ENCODE results near the gene PDIA3. TPM values are rescaled to one million over a fixed set of nuclear protein-coding genes. Genes with fewer than 3 reads are reported as not detected.

PDIA3 gene
- total and polyA plus RNA-seq, 2 of the 13 experiments (the other 11 are each of a cell fraction or from before 2014, with no cell fraction given): 238 to 433 TPM

DNA sequence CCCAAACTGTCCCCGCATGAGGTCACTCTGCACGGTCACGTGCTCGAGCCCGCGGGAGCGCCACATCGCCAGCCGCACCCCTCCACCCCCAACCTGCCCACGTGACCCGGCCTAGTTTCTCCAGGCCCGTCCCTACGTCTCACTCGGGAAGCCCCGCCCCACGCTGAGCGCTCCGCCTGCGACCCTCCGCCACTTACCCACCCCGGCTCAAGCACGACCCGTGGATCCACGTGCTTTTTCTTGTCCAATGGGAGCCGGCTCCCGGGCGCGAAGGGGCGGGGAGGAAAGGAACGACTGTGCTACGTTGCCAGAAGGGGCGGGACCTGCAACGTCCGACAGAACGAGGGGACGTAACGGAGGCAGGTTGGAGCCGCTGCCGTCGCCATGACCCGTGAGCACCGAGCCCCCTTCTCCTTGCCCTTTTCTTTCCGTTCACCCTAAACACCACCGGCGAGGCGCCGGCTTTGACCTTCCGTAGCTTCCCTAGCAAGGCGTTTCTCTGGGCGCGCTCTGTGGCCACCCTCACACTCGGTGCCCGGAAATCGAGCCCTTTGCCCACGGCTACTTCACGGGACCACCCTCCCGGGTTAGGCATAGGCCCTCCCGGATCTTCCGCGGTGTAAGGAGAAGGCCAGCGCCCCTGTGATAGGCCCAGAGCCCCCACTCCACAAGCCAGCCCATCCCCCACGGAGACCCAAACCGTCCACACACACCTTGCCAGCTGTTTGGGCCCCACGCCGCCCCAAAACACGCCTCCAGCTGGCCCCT is 45.9 kb downstream of the PDIA3 start, which contains the start of gene SERF2 (continued):
- TF ChIP-seq RBM39 (IDR thresholded peaks at IDR 0.05; ENCODE audit: low read depth, low read length, poor library complexity, severe bottlenecking): peak; percentile 85
- TF ChIP-seq ZFP41 (CRISPR knock-in tag; IDR thresholded peaks at IDR 0.05; ENCODE audit: borderline replicate concordance): no peak
- TF ChIP-seq, protein P1, sequence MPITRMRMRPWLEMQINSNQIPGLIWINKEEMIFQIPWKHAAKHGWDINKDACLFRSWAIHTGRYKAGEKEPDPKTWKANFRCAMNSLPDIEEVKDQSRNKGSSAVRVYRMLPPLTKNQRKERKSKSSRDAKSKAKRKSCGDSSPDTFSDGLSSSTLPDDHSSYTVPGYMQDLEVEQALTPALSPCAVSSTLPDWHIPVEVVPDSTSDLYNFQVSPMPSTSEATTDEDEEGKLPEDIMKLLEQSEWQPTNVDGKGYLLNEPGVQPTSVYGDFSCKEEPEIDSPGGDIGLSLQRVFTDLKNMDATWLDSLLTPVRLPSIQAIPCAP (CRISPR knock-in tag; IDR thresholded peaks at IDR 0.05; ENCODE audit: low read depth): no peak
- TF ChIP-seq HNF4G (IDR thresholded peaks at IDR 0.05; ENCODE audit: borderline replicate concordance, low read depth, low read length): no peak
- 0 out of 2 replicates have a peak, but pooled peaks have one; percentile 57 for TF ChIP-seq HNF4G (CRISPR knock-in tag; IDR thresholded peaks at IDR 0.05; ENCODE audit: borderline replicate concordance, low read depth)
- no peak for TF ChIP-seq MLXIP (CRISPR knock-in tag; IDR thresholded peaks at IDR 0.05; ENCODE audit: borderline replicate concordance)
- TF ChIP-seq DMTF1 (CRISPR knock-in tag; IDR thresholded peaks at IDR 0.05): no peak
- no peak for TF ChIP-seq SIN3B (IDR thresholded peaks at IDR 0.05; ENCODE audit: low read length)
- TF ChIP-seq ZNF674 (CRISPR knock-in tag; IDR thresholded peaks at IDR 0.05; ENCODE audit: low read depth): no peak
- TF ChIP-seq, protein P2, sequence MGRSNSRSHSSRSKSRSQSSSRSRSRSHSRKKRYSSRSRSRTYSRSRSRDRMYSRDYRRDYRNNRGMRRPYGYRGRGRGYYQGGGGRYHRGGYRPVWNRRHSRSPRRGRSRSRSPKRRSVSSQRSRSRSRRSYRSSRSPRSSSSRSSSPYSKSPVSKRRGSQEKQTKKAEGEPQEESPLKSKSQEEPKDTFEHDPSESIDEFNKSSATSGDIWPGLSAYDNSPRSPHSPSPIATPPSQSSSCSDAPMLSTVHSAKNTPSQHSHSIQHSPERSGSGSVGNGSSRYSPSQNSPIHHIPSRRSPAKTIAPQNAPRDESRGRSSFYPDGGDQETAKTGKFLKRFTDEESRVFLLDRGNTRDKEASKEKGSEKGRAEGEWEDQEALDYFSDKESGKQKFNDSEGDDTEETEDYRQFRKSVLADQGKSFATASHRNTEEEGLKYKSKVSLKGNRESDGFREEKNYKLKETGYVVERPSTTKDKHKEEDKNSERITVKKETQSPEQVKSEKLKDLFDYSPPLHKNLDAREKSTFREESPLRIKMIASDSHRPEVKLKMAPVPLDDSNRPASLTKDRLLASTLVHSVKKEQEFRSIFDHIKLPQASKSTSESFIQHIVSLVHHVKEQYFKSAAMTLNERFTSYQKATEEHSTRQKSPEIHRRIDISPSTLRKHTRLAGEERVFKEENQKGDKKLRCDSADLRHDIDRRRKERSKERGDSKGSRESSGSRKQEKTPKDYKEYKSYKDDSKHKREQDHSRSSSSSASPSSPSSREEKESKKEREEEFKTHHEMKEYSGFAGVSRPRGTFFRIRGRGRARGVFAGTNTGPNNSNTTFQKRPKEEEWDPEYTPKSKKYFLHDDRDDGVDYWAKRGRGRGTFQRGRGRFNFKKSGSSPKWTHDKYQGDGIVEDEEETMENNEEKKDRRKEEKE (IDR thresholded peaks at IDR 0.05): no peak
- TF ChIP-seq REL (CRISPR knock-in tag; conservative IDR thresholded peaks at IDR 0.05): no peak
- TF ChIP-seq TRIM24 (CRISPR knock-in tag; IDR thresholded peaks at IDR 0.05): no peak
- TF ChIP-seq HOXA9 (CRISPR knock-in tag; IDR thresholded peaks at IDR 0.05; ENCODE audit: borderline replicate concordance): no peak
- TF ChIP-seq ZNF205 (CRISPR knock-in tag; IDR thresholded peaks at IDR 0.05): peak; percentile 55; the same call in 1 of the 2 replicates
- TF ChIP-seq, protein P3, sequence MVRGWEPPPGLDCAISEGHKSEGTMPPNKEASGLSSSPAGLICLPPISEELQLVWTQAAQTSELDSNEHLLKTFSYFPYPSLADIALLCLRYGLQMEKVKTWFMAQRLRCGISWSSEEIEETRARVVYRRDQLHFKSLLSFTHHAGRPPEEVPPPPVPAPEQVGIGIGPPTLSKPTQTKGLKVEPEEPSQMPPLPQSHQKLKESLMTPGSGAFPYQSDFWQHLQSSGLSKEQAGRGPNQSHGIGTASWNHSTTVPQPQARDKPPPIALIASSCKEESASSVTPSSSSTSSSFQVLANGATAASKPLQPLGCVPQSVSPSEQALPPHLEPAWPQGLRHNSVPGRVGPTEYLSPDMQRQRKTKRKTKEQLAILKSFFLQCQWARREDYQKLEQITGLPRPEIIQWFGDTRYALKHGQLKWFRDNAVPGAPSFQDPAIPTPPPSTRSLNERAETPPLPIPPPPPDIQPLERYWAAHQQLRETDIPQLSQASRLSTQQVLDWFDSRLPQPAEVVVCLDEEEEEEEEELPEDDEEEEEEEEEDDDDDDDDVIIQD (CRISPR knock-in tag; IDR thresholded peaks at IDR 0.05; ENCODE audit: low read depth): peak; percentile 74

Measured in HepG2 (cell line).